Erythroblast (primary cell): ENCODE measurements around the gene NOL4L.

ENCODE experiments used
- GATA1 ChIP-seq: IDR thresholded peaks from 2 replicates; pipeline ENCODE4 v1.6.1; 2011; ENCODE audit warnings: low read depth, mild to moderate bottlenecking, control low read depth, low read length, moderate library complexity
- POLR2A ChIP-seq: IDR thresholded peaks from 2 replicates; pipeline ENCODE4 v1.6.1; 2011; ENCODE audit warnings: mild to moderate bottlenecking, low read length

GRCh38 chr20:32484225-32484957 lies 100.7 kb downstream of the NOL4L start:
- TF ChIP-seq POLR2A (no peak), GATA1 (no peak)
